ENCODE data around the gene STXBP5L.

The STXBP5L gene

GRCh38 chr3:120908795-120909601 lies 993 bp downstream of the STXBP5L start:
- Histone ChIP-seq H3K4me3 (ENCODE audit: low read length) (peak overlapping the region; percentile 74), H3K4me2 (ENCODE audit: low read length) (peak overlapping the region; percentile 98), H3K9ac (ENCODE audit: low read depth, low read length) (no peak overlapping the region), H3K4me1 (ENCODE audit: control insufficient read depth, insufficient read depth, low read length) (peaks cover 8% of the 10 kb centered on the region), H3K27me3 (ENCODE audit: control insufficient read depth, insufficient read depth, low read length) (peaks cover 53% of the 10 kb centered on the region), H3K9me3 (replicated peaks; ENCODE audit: low read length) (no peaks in the 10 kb centered on the region), H3K36me3 (ENCODE audit: insufficient read depth, low read length) (no peaks in the 10 kb centered on the region)

- H3K4me2 ChIP-seq (ENCODE audit: low read length) = no peak overlapping the region
- no peak overlapping the region for H3K4me3 ChIP-seq (ENCODE audit: low read length)
- H3K36me3 ChIP-seq (ENCODE audit: insufficient read depth, low read length) = no peaks in the 10 kb centered on the region
- peaks cover 8% of the 10 kb centered on the region for H3K4me1 ChIP-seq (ENCODE audit: control insufficient read depth, insufficient read depth, low read length)
- H3K9ac ChIP-seq (ENCODE audit: low read depth, low read length) = no peak overlapping the region
- peaks cover 57% of the 10 kb centered on the region for H3K27me3 ChIP-seq (ENCODE audit: control insufficient read depth, insufficient read depth, low read length)
- H3K9me3 ChIP-seq (replicated peaks; ENCODE audit: low read length) = no peaks in the 10 kb centered on the region
Observed at GRCh38 chr3:120909602-120909878, 1.5 kb downstream of the STXBP5L start.

- no peak overlapping the region for H3K9ac ChIP-seq (ENCODE audit: low read depth, low read length)
Observed at GRCh38 chr3:120926146-120926545, 18.1 kb downstream of the STXBP5L start.

GRCh38 chr3:120928991-120929390 lies 21.0 kb downstream of the STXBP5L start:
- Histone ChIP-seq H3K9me3 (replicated peaks; ENCODE audit: low read length) (no peaks in the 10 kb centered on the region), H3K4me2 (ENCODE audit: low read length) (no peak overlapping the region), H3K4me1 (ENCODE audit: control insufficient read depth, insufficient read depth, low read length) (no peaks in the 10 kb centered on the region), H3K9ac (ENCODE audit: low read depth, low read length) (no peak overlapping the region), H3K36me3 (ENCODE audit: insufficient read depth, low read length) (no peaks in the 10 kb centered on the region), H3K4me3 (ENCODE audit: low read length) (no peak overlapping the region), H3K27me3 (ENCODE audit: control insufficient read depth, insufficient read depth, low read length) (no peaks in the 10 kb centered on the region)

More at GRCh38 chr3:120926146-120926545, 18.1 kb downstream of the STXBP5L start:
- H3K36me3 ChIP-seq (ENCODE audit: insufficient read depth, low read length) = no peaks in the 10 kb centered on the region
- no peak overlapping the region for H3K4me3 ChIP-seq (ENCODE audit: low read length)
- no peaks in the 10 kb centered on the region for H3K9me3 ChIP-seq (replicated peaks; ENCODE audit: low read length)
- H3K4me2 ChIP-seq (ENCODE audit: low read length) = no peak overlapping the region
- no peaks in the 10 kb centered on the region for H3K27me3 ChIP-seq (ENCODE audit: control insufficient read depth, insufficient read depth, low read length)
- H3K4me1 ChIP-seq (ENCODE audit: control insufficient read depth, insufficient read depth, low read length) = no peaks in the 10 kb centered on the region

- no peak overlapping the region for H3K4me3 ChIP-seq (ENCODE audit: low read length)
- no peaks in the 10 kb centered on the region for H3K36me3 ChIP-seq (ENCODE audit: insufficient read depth, low read length)
- no peaks in the 10 kb centered on the region for H3K9me3 ChIP-seq (replicated peaks; ENCODE audit: low read length)
- no peak overlapping the region for H3K9ac ChIP-seq (ENCODE audit: low read depth, low read length)
- no peaks in the 10 kb centered on the region for H3K27me3 ChIP-seq (ENCODE audit: control insufficient read depth, insufficient read depth, low read length)
- H3K4me1 ChIP-seq (ENCODE audit: control insufficient read depth, insufficient read depth, low read length) = no peaks in the 10 kb centered on the region
- no peak overlapping the region for H3K4me2 ChIP-seq (ENCODE audit: low read length)
Observed at GRCh38 chr3:120931593-120931992, 23.6 kb downstream of the STXBP5L start.

- Histone ChIP-seq H3K4me2 (ENCODE audit: low read length) (no peak overlapping the region), H3K4me3 (ENCODE audit: low read length) (no peak overlapping the region)
Observed at GRCh38 chr3:120956143-120956542, 48.1 kb downstream of the STXBP5L start.

GRCh38 chr3:120982608-120983320 lies 74.8 kb downstream of the STXBP5L start:
- no peak overlapping the region for H3K4me3 ChIP-seq (ENCODE audit: low read length)
- H3K4me1 ChIP-seq (ENCODE audit: control insufficient read depth, insufficient read depth, low read length) = no peaks in the 10 kb centered on the region
- H3K27me3 ChIP-seq (ENCODE audit: control insufficient read depth, insufficient read depth, low read length) = no peaks in the 10 kb centered on the region
- no peak overlapping the region for H3K9ac ChIP-seq (ENCODE audit: low read depth, low read length)
- H3K4me2 ChIP-seq (ENCODE audit: low read length) = no peak overlapping the region
- no peaks in the 10 kb centered on the region for H3K36me3 ChIP-seq (ENCODE audit: insufficient read depth, low read length)
- H3K9me3 ChIP-seq (replicated peaks; ENCODE audit: low read length) = no peaks in the 10 kb centered on the region

More at GRCh38 chr3:120956143-120956542, 48.1 kb downstream of the STXBP5L start:
- no peak overlapping the region for H3K9ac ChIP-seq (ENCODE audit: low read depth, low read length)
- no peaks in the 10 kb centered on the region for H3K4me1 ChIP-seq (ENCODE audit: control insufficient read depth, insufficient read depth, low read length)
- H3K36me3 ChIP-seq (ENCODE audit: insufficient read depth, low read length) = no peaks in the 10 kb centered on the region
- H3K9me3 ChIP-seq (replicated peaks; ENCODE audit: low read length) = no peaks in the 10 kb centered on the region
- no peaks in the 10 kb centered on the region for H3K27me3 ChIP-seq (ENCODE audit: control insufficient read depth, insufficient read depth, low read length)

GRCh38 chr3:120983321-120983665 lies 75.3 kb downstream of the STXBP5L start:
- Histone ChIP-seq H3K9ac (ENCODE audit: low read depth, low read length) (no peak overlapping the region), H3K4me2 (ENCODE audit: low read length) (no peak overlapping the region), H3K4me3 (ENCODE audit: low read length) (no peak overlapping the region), H3K36me3 (ENCODE audit: insufficient read depth, low read length) (no peaks in the 10 kb centered on the region), H3K9me3 (replicated peaks; ENCODE audit: low read length) (no peaks in the 10 kb centered on the region), H3K4me1 (ENCODE audit: control insufficient read depth, insufficient read depth, low read length) (no peaks in the 10 kb centered on the region), H3K27me3 (ENCODE audit: control insufficient read depth, insufficient read depth, low read length) (no peaks in the 10 kb centered on the region)

GRCh38 chr3:120983841-120984240 lies 75.8 kb downstream of the STXBP5L start:
- H3K9me3 ChIP-seq (replicated peaks; ENCODE audit: low read length) = no peaks in the 10 kb centered on the region
- no peaks in the 10 kb centered on the region for H3K4me1 ChIP-seq (ENCODE audit: control insufficient read depth, insufficient read depth, low read length)
- H3K36me3 ChIP-seq (ENCODE audit: insufficient read depth, low read length) = no peaks in the 10 kb centered on the region
- no peak overlapping the region for H3K9ac ChIP-seq (ENCODE audit: low read depth, low read length)
- no peaks in the 10 kb centered on the region for H3K27me3 ChIP-seq (ENCODE audit: control insufficient read depth, insufficient read depth, low read length)
- H3K4me2 ChIP-seq (ENCODE audit: low read length) = no peak overlapping the region
- no peak overlapping the region for H3K4me3 ChIP-seq (ENCODE audit: low read length)

GRCh38 chr3:120985242-120985641 lies 77.2 kb downstream of the STXBP5L start:
- Histone ChIP-seq H3K27me3 (ENCODE audit: control insufficient read depth, insufficient read depth, low read length) (no peaks in the 10 kb centered on the region), H3K4me2 (ENCODE audit: low read length) (no peak overlapping the region), H3K36me3 (ENCODE audit: insufficient read depth, low read length) (no peaks in the 10 kb centered on the region), H3K4me3 (ENCODE audit: low read length) (no peak overlapping the region), H3K9ac (ENCODE audit: low read depth, low read length) (no peak overlapping the region), H3K9me3 (replicated peaks; ENCODE audit: low read length) (no peaks in the 10 kb centered on the region), H3K4me1 (ENCODE audit: control insufficient read depth, insufficient read depth, low read length) (no peaks in the 10 kb centered on the region)

- H3K36me3 ChIP-seq (ENCODE audit: insufficient read depth, low read length) = no peaks in the 10 kb centered on the region
- H3K4me1 ChIP-seq (ENCODE audit: control insufficient read depth, insufficient read depth, low read length) = no peaks in the 10 kb centered on the region
- H3K9ac ChIP-seq (ENCODE audit: low read depth, low read length) = no peak overlapping the region
- no peak overlapping the region for H3K4me3 ChIP-seq (ENCODE audit: low read length)
- H3K4me2 ChIP-seq (ENCODE audit: low read length) = no peak overlapping the region
- H3K27me3 ChIP-seq (ENCODE audit: control insufficient read depth, insufficient read depth, low read length) = no peaks in the 10 kb centered on the region
- no peaks in the 10 kb centered on the region for H3K9me3 ChIP-seq (replicated peaks; ENCODE audit: low read length)
Observed at GRCh38 chr3:120988994-120989393, 81.0 kb downstream of the STXBP5L start.

GRCh38 chr3:121018917-121019321 lies 110.9 kb downstream of the STXBP5L start:
- H3K4me1 ChIP-seq (ENCODE audit: control insufficient read depth, insufficient read depth, low read length) = no peaks in the 10 kb centered on the region
- no peaks in the 10 kb centered on the region for H3K36me3 ChIP-seq (ENCODE audit: insufficient read depth, low read length)
- no peak overlapping the region for H3K4me3 ChIP-seq (ENCODE audit: low read length)
- no peaks in the 10 kb centered on the region for H3K9me3 ChIP-seq (replicated peaks; ENCODE audit: low read length)
- no peak overlapping the region for H3K9ac ChIP-seq (ENCODE audit: low read depth, low read length)
- H3K27me3 ChIP-seq (ENCODE audit: control insufficient read depth, insufficient read depth, low read length) = no peaks in the 10 kb centered on the region
- H3K4me2 ChIP-seq (ENCODE audit: low read length) = no peak overlapping the region

All from skeletal muscle satellite cell (primary cell).